AG09309 (cell line): ENCODE results near the gene YBEY.
"Not testable (repeated sequence)": the region's sequence is repeated elsewhere in the genome, so short reads cannot be mapped to it uniquely, and the experiment has no call there.

Experiments
- DNase-seq: peaks from one replicate; pipeline ENCODE4 v3.0.0-alpha.2; 2010; ENCODE audit warnings: low read depth
- H3K4me3 ChIP-seq: 2 replicates; pipeline ENCODE4 v1.5.1; 2011; ENCODE audit warnings: mild to moderate bottlenecking, low read depth, low read length, moderate library complexity; ENCODE audit not compliant: control insufficient read depth
- TF ChIP-seq, protein P1 (sequence below): IDR thresholded peaks from 2 replicates; pipeline ENCODE4 v1.5.1; 2011; ENCODE audit warnings: mild to moderate bottlenecking, low read depth, low read length, inconsistent platforms; ENCODE audit not compliant: insufficient read depth, control insufficient read depth; ENCODE audit errors: missing control alignments

Gene YBEY, protein sequence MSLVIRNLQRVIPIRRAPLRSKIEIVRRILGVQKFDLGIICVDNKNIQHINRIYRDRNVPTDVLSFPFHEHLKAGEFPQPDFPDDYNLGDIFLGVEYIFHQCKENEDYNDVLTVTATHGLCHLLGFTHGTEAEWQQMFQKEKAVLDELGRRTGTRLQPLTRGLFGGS

DNA sequence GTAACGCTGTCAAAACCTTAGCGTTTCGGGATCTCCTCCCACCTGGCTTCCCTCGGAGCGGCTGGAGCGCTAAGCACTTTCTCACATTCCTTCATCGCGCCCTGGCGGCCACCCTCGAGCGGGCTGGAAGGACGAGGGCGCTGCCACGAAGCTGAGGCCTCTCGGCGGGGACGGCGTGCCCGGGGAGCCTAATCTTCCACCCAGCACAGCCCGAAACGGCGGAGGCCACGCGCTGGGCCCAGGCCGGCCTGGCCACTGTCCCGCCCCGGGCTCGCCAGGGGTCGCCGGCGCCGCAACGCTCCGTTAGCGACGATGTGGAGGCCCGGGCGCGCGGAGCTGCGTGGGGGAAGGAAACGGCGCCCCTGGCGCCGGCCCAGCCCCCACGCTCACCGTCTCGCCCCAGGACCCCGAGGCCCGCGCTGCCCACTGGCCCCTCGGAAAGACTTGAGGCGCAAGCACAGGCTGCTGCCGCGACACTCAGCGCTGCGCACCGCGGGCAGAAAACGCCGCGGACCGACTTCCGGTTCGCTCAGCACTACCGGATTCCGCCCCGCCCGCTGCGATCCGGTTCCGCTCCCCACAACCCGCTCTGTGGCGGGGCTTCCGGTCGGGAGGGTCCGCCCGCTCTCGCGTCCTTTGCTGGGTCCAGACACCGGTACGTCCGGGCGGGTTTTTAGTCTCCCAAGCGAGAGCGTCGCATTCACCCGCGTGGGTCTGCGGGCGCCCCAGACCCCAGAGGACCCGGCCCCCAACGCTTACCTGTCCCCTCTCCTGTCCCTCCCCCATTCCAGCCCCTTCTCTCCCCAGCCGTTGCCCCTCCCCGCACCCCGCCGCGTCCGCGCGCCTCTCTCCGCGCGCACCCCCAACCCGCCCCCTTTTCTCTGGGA is at the start of gene YBEY:
Gene YBEY (plus strand): TSS at position 582 of the 887 bp plus-strand sequence. CDS start 572 bp downstream, outside the sequence.
- TF ChIP-seq, protein P1, sequence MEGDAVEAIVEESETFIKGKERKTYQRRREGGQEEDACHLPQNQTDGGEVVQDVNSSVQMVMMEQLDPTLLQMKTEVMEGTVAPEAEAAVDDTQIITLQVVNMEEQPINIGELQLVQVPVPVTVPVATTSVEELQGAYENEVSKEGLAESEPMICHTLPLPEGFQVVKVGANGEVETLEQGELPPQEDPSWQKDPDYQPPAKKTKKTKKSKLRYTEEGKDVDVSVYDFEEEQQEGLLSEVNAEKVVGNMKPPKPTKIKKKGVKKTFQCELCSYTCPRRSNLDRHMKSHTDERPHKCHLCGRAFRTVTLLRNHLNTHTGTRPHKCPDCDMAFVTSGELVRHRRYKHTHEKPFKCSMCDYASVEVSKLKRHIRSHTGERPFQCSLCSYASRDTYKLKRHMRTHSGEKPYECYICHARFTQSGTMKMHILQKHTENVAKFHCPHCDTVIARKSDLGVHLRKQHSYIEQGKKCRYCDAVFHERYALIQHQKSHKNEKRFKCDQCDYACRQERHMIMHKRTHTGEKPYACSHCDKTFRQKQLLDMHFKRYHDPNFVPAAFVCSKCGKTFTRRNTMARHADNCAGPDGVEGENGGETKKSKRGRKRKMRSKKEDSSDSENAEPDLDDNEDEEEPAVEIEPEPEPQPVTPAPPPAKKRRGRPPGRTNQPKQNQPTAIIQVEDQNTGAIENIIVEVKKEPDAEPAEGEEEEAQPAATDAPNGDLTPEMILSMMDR, result peak; percentile 41
- peak within 1 kb of the TSS; percentile 74 for H3K4me3 ChIP-seq
- peak; percentile 65 for DNase-seq

DNA sequence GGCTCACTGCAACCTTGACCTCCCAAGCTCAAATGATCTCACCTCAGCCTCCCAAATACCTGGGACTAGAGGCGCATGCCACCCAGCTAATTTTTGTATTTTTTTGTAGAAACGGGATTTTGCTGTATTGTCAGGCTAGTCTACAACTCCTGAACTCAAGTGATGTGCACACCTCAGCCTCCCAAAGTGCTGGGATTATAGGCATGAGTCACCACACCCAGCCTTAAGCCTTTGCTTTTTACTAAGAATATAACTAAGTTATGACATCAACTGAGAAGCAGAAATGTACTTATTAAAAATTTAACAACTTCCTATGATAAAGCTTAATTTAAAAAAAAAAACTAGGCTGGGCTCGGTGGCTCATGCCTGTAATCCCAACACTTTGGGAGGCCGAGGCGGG is 48.7 kb upstream of the YBEY start:
- TF ChIP-seq, protein P1, result no peak
- DNase-seq, result no peak
- H3K4me3 ChIP-seq, result no peak overlapping the region

DNA sequence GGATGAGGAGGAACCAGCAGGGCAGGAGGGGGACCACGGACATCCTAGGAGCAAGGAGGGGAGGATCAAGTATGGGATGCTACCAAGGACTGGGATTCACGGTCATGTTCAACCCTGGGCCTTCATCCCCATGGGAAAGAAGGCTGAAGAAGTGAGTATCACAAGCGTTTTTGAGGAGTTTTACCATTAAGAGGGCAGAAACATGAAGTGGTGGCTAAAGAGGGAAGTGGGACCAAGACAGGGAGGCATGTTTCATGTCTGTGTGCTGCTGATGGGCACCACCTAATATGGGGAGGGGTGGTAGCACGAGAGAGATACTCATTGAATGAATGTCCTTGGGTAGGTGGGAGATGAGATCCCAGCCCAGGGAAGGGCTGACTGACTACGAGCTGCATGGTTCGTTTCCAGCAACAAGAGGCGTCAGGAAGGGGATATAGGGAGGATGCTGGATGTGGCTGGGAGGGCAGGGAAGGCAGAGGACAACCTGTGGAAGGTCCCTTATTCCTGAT is 46.3 kb upstream of the YBEY start:
- DNase-seq, result no peak
- TF ChIP-seq, protein P1, result no peak

DNA sequence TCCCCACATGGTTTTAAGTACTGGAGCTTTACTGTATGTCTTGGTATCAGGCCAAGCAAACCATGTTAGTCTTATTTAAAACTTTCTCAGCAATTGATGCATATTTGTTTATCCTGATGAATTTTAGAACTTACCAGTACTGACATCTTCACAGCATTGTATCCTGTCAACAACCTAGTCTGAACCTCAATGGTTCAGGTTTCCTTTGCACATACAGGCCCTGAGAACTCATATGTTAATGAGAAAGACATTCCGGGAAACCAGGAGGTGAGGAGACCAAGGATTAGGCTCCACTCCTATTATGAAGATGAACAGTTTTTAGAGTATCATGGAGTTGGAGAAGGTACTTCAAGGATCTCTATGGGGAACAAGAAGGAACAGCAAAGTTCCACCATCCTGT is 44.6 kb upstream of the YBEY start:
- DNase-seq, H3K4me3 ChIP-seq: not testable (repeated sequence)

More for the DNA sequence above, 46.3 kb upstream of the YBEY start:
- no peak overlapping the region for H3K4me3 ChIP-seq

DNA sequence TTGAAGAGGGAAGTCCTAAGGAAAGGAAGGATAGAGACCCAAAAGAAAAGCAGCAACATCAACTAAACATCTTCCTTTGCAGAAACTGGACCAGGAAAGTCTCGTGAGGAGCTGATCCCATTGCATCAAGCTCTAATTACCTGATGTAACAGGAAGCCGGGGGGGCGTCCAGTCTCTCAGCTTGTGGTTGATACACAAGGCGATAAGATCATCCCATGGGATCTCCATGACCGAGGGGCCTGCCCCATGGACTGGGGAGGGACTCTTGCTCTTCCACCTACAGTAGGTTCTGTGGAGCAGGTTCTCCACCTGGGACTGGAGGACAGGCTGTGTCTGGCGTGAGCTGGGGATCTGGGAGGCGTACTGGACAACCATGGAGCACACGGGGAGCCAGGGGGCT is 42.8 kb upstream of the YBEY start:
- no peak overlapping the region for H3K4me3 ChIP-seq
- no peak for DNase-seq
- TF ChIP-seq, protein P1, result no peak

DNA sequence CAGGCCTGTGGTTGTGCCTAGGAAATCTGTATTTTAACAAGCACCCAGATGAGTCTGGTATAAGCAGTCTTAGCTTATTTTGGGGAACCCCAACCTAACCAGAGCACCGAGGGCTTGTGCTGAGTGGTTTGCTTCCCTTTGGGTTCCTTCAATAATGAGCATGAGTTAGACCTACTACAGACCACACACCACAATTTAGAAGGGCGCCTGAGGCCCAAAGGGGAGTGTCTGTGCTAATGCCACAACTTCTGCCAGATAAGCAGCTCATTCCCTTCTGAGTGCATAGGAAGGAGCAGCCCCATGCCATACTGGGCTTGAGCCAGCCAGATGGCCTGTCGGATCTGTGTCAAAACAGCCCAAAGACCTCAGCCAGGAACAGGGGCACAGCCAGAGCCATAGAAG is 42.2 kb upstream of the YBEY start:
- no peak for DNase-seq
- TF ChIP-seq, protein P1, result no peak
- H3K4me3 ChIP-seq, result no peak overlapping the region

DNA sequence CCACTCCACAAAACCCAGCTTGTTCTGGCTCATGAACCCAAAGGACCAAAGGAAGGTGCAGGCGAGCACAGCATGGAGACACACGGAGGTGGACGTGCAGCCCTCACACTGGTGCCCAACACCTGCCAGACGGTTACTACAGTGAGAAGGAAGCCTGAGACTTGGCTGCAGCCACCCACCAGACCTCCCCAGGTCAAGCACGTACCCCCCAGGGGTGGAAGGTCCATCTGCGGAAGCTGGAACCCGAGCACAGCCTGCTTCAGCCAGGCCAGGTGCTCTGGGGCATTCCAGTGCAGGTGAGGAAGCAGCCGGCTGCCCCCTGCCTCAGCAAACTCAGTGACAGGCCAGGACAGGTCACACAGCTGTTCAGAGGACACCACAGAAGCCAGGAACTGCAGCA is 41.5 kb upstream of the YBEY start:
- no peak overlapping the region for H3K4me3 ChIP-seq
- DNase-seq, result no peak
- TF ChIP-seq, protein P1, result no peak
